Uterus (tissue), 2 donors: Measurements from ENCODE around the gene NOVA2.

Source experiments
- CTCF ChIP-seq, 4 experiments: fragments of 200-600 bp in 2 of 4; fragments of 450-650 bp in 2 of 4; sonication (generic) in 2 of 4; IDR thresholded peaks; one replicate each; pipeline ENCODE4 v1.5.1; 2016 to 2019; ENCODE audit warnings: antibody characterized with exemption in 4 of 4, mild to moderate bottlenecking in 2 of 4, moderate library complexity in 1 of 4
- POLR2A ChIP-seq, 2 donors: fragments of 450-650 bp; IDR thresholded peaks; one replicate each; pipeline ENCODE4 v1.6.1; 2016; ENCODE audit warnings: antibody characterized with exemption in 2 of 2, mild to moderate bottlenecking in 1 of 2, moderate library complexity in 1 of 2

GRCh38 chr19:46018729-46019251, 45.1 kb upstream of the NOVA2 start:
- TF ChIP-seq CTCF (IDR thresholded peaks at IDR 0.05) (no peak), POLR2A (IDR thresholded peaks at IDR 0.05) (no peak)
